BLaER1 treated with 17β-estradiol and CSF1 and Interleukin-3, amounts not matched to agents 10 nM and 100 nM (cell line): ENCODE measurements around the gene CSNK2A2.
A peak's percentile ranks its signal among the peaks of the same experiment; 100 is the strongest.

ENCODE experiments used
- H3K27ac ChIP-seq, 11 experiments: shearing (Covaris generic); formaldehyde crosslinking; 2 replicates each; pipeline ENCODE4 v1.8.1; 2022
- H3K27me3 ChIP-seq, 11 experiments: shearing (Covaris generic); formaldehyde crosslinking; 2 replicates each; pipeline ENCODE4 v1.8.1; 2022
- H3K36me3 ChIP-seq, 11 experiments: shearing (Covaris generic); formaldehyde crosslinking; 2 replicates each; pipeline ENCODE4 v1.8.1; 2022
- H3K4me1 ChIP-seq, 10 experiments: shearing (Covaris generic); formaldehyde crosslinking; 2 replicates each; pipeline ENCODE4 v1.8.1; 2022
- H3K4me2 ChIP-seq, 11 experiments: shearing (Covaris generic); formaldehyde crosslinking; 2 replicates each; pipeline ENCODE4 v1.8.1; 2022
- H3K4me3 ChIP-seq, 10 experiments: shearing (Covaris generic); formaldehyde crosslinking; 2 replicates each; pipeline ENCODE4 v1.8.1; 2022
- H3K9ac ChIP-seq, 11 experiments: shearing (Covaris generic); formaldehyde crosslinking; 2 replicates each; pipeline ENCODE4 v1.8.1; 2022
- H3K9me3 ChIP-seq, 11 experiments: shearing (Covaris generic); formaldehyde crosslinking; replicated peaks in 1 of 11; 2 replicates each; pipeline ENCODE4 v1.8.1; 2022
- H4K20me1 ChIP-seq, 11 experiments: shearing (Covaris generic); formaldehyde crosslinking; 2 replicates each; pipeline ENCODE4 v1.8.1; 2022
- Cebpa-rat ChIP-seq, 11 experiments: shearing (Covaris generic); IDR thresholded peaks; 2 replicates each; pipeline ENCODE4 v1.8.1; 2022

Gene CSNK2A2

GRCh38 chr16:58125041-58125440 is 72.9 kb downstream of the CSNK2A2 start:
- no peak overlapping the region for H3K4me3 ChIP-seq
- peaks cover 0 to 5% (median 0%) of the 10 kb centered on the region in 11 experiments; a peak in 2 of 22 replicates for H3K36me3 ChIP-seq
- H3K4me2 ChIP-seq = peak overlapping the region in 7 of 11 experiments; percentile 15 to 100 (median 95); a peak in 6 of 22 replicates
- H3K27me3 ChIP-seq = no peaks in the 10 kb centered on the region
- H4K20me1 ChIP-seq = peaks cover 69 to 89% (median 84%) of the 10 kb centered on the region in 11 experiments; a peak in 21 of 22 replicates
- H3K9ac ChIP-seq = no peak overlapping the region
- H3K9me3 ChIP-seq = peaks cover 0 to 3% (median 0%) of the 10 kb centered on the region in 11 experiments; a peak in 1 of 22 replicates
- H3K4me1 ChIP-seq = peaks cover 63 to 74% (median 70%) of the 10 kb centered on the region in 10 experiments
- TF ChIP-seq Cebpa-rat (IDR thresholded peaks at IDR 0.05) = no peak
- peak overlapping the region in 1 of 11 experiments; percentile 83; a peak in 1 of 22 replicates for H3K27ac ChIP-seq

GRCh38 chr16:58124601-58124915 is 73.3 kb downstream of the CSNK2A2 start:
- no peak for TF ChIP-seq Cebpa-rat (IDR thresholded peaks at IDR 0.05)
- Histone ChIP-seq H3K4me3 (no peak overlapping the region), H3K4me2 (peak overlapping the region in 6 of 11 experiments; percentile 4 to 36 (median 10); a peak in 3 of 22 replicates), H3K9ac (no peak overlapping the region; a peak in 1 of 22 replicates), H4K20me1 (peaks cover 69 to 94% (median 89%) of the 10 kb centered on the region in 11 experiments; a peak in 21 of 22 replicates), H3K4me1 (peaks cover 59 to 71% (median 66%) of the 10 kb centered on the region in 10 experiments), H3K27me3 (no peaks in the 10 kb centered on the region), H3K27ac (no peak overlapping the region), H3K9me3 (no peaks in the 10 kb centered on the region), H3K36me3 (peaks cover 0 to 5% (median 0%) of the 10 kb centered on the region in 11 experiments; a peak in 2 of 22 replicates)

- H3K36me3 ChIP-seq = peaks cover 0 to 5% (median 0%) of the 10 kb centered on the region in 11 experiments; a peak in 3 of 22 replicates
- no peak overlapping the region for H3K4me3 ChIP-seq
- H3K27ac ChIP-seq = no peak overlapping the region
- no peak for TF ChIP-seq Cebpa-rat (IDR thresholded peaks at IDR 0.05)
- H3K27me3 ChIP-seq = no peaks in the 10 kb centered on the region
- peaks cover 59 to 71% (median 66%) of the 10 kb centered on the region in 10 experiments for H3K4me1 ChIP-seq
- H3K9me3 ChIP-seq = no peaks in the 10 kb centered on the region
- H3K9ac ChIP-seq = peak overlapping the region in 4 of 11 experiments; percentile 7 to 38 (median 22); a peak in 2 of 22 replicates
- H4K20me1 ChIP-seq = peaks cover 69 to 99% (median 94%) of the 10 kb centered on the region in 11 experiments; a peak in 21 of 22 replicates
- H3K4me2 ChIP-seq = peak overlapping the region in 10 of 11 experiments; percentile 4 to 36 (median 14); a peak in 9 of 22 replicates
Measured at GRCh38 chr16:58123896-58124600, 73.9 kb downstream of the CSNK2A2 start.

- Histone ChIP-seq H4K20me1 (peaks cover 45 to 100% (median 98%) of the 10 kb centered on the region in 11 experiments; a peak in 21 of 22 replicates), H3K27me3 (no peaks in the 10 kb centered on the region), H3K36me3 (peaks cover 9 to 27% (median 13%) of the 10 kb centered on the region in 11 experiments), H3K9ac (peak overlapping the region in 8 of 11 experiments; percentile 7 to 51 (median 34); a peak in 6 of 22 replicates), H3K4me1 (peaks cover 36 to 48% (median 43%) of the 10 kb centered on the region in 10 experiments), H3K9me3 (no peaks in the 10 kb centered on the region), H3K27ac (peak overlapping the region in 7 of 11 experiments; percentile 10 to 76 (median 28); a peak in 9 of 22 replicates), H3K4me3 (0 out of 20 replicates have a peak overlapping the region, but pooled peaks of 1 of the 10 experiments have one; percentile 40), H3K4me2 (peak overlapping the region; percentile 56 to 89 (median 78))
- TF ChIP-seq Cebpa-rat (IDR thresholded peaks at IDR 0.05) = no peak
Measured at GRCh38 chr16:58121132-58121531, 76.8 kb downstream of the CSNK2A2 start.

- Histone ChIP-seq H3K27me3 (no peaks in the 10 kb centered on the region), H3K27ac (no peak overlapping the region), H3K4me2 (peak overlapping the region in 8 of 11 experiments; percentile 3 to 89 (median 75); a peak in 10 of 22 replicates), H4K20me1 (peaks cover 37 to 99% (median 93%) of the 10 kb centered on the region in 11 experiments; a peak in 21 of 22 replicates), H3K36me3 (peaks cover 18 to 36% (median 22%) of the 10 kb centered on the region in 11 experiments), H3K9me3 (no peaks in the 10 kb centered on the region), H3K9ac (no peak overlapping the region), H3K4me3 (no peak overlapping the region), H3K4me1 (peaks cover 27 to 39% (median 34%) of the 10 kb centered on the region in 10 experiments)
- TF ChIP-seq Cebpa-rat (IDR thresholded peaks at IDR 0.05) = no peak
Measured at GRCh38 chr16:58120234-58120633, 77.7 kb downstream of the CSNK2A2 start.

- Histone ChIP-seq H3K4me1 (peaks cover 24 to 34% (median 30%) of the 10 kb centered on the region in 10 experiments), H3K9ac (no peak overlapping the region), H3K4me2 (peak overlapping the region in 1 of 11 experiments; percentile 13; a peak in 1 of 22 replicates)
Measured at GRCh38 chr16:58119509-58119845, 78.4 kb downstream of the CSNK2A2 start.

GRCh38 chr16:58118801-58119508 is 79.0 kb downstream of the CSNK2A2 start:
- no peak for TF ChIP-seq Cebpa-rat (IDR thresholded peaks at IDR 0.05)
- Histone ChIP-seq H3K27ac (no peak overlapping the region), H3K9ac (no peak overlapping the region), H3K36me3 (peaks cover 31 to 48% (median 33%) of the 10 kb centered on the region in 11 experiments), H4K20me1 (peaks cover 24 to 90% (median 81%) of the 10 kb centered on the region in 11 experiments; a peak in 21 of 22 replicates), H3K9me3 (no peaks in the 10 kb centered on the region), H3K4me2 (peak overlapping the region in 1 of 11 experiments; percentile 13; a peak in 1 of 22 replicates), H3K4me1 (peaks cover 19 to 28% (median 25%) of the 10 kb centered on the region in 10 experiments), H3K4me3 (no peak overlapping the region), H3K27me3 (no peaks in the 10 kb centered on the region)

More at GRCh38 chr16:58119509-58119845, 78.4 kb downstream of the CSNK2A2 start:
- no peak for TF ChIP-seq Cebpa-rat (IDR thresholded peaks at IDR 0.05)
- H4K20me1 ChIP-seq = peaks cover 29 to 94% (median 86%) of the 10 kb centered on the region in 11 experiments; a peak in 21 of 22 replicates
- no peaks in the 10 kb centered on the region for H3K9me3 ChIP-seq
- no peaks in the 10 kb centered on the region for H3K27me3 ChIP-seq
- no peak overlapping the region for H3K4me3 ChIP-seq
- peaks cover 26 to 43% (median 28%) of the 10 kb centered on the region in 11 experiments for H3K36me3 ChIP-seq
- no peak overlapping the region for H3K27ac ChIP-seq

GRCh38 chr16:58116529-58116928 is 81.4 kb downstream of the CSNK2A2 start:
- TF ChIP-seq Cebpa-rat (IDR thresholded peaks at IDR 0.05) = no peak
- no peaks in the 10 kb centered on the region for H3K27me3 ChIP-seq
- no peaks in the 10 kb centered on the region for H3K9me3 ChIP-seq
- no peak overlapping the region for H3K9ac ChIP-seq
- no peak overlapping the region for H3K4me3 ChIP-seq
- no peak overlapping the region for H3K4me2 ChIP-seq
- peaks cover 14 to 24% (median 19%) of the 10 kb centered on the region in 10 experiments for H3K4me1 ChIP-seq
- H3K36me3 ChIP-seq = peaks cover 47 to 68% (median 54%) of the 10 kb centered on the region in 11 experiments
- peaks cover 15 to 69% (median 58%) of the 10 kb centered on the region in 11 experiments; a peak in 20 of 22 replicates for H4K20me1 ChIP-seq
- H3K27ac ChIP-seq = no peak overlapping the region
